ENCODE results near the gene SLC35F1. TPM values are rescaled to one million over a fixed set of nuclear protein-coding genes. Genes with fewer than 3 reads are reported as not detected.

The SLC35F1 gene
- polyA plus RNA-seq, 1 donor (not counting 4 experiments of a cell fraction or from before 2014, with no cell fraction given), result not detected

DNA sequence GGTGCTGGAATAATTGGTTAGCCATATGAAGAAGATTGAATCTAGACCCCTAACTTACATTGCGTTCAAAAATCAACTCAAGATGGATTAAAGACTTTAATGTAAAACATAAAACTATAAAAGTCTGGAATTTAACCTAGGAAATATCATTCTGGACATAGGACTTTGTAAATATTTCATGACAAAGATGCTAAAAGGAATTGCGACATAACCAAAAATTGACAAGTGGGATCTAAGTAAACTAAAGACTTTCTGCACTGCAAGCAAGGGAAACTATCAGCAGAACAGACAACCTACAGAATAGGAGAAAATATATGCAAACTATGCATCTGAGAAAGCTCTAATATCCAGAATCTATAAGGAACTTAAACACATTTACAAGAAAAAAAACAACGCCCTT, 45.5 kb upstream of the SLC35F1 start:
- DNase-seq (ENCODE audit: low read depth, low spot score), result no peak
- TF ChIP-seq CTCF (optimal IDR thresholded peaks at IDR 0.05 in 1 of 3, IDR thresholded peaks at IDR 0.05 in 1 of 3, conservative IDR thresholded peaks at IDR 0.05 in 1 of 3; ENCODE audit: extremely low read depth in 1 of 3, insufficient read depth in 2 of 3, low read length in 3 of 3) (no peak), EZH2 (IDR thresholded peaks at IDR 0.05; ENCODE audit: low read length) (no peak)
- Histone ChIP-seq H3K9ac (ENCODE audit: control insufficient read depth, extremely low read depth, insufficient read depth, low read length) (no peak overlapping the region), H3K4me2 (ENCODE audit: control insufficient read depth, extremely low read depth, insufficient read depth, low read depth, low read length) (no peak overlapping the region), H3K9me3 (ENCODE audit: control insufficient read depth, low read depth, low read length) (no peaks in the 10 kb centered on the region), H3K36me3 (ENCODE audit: control insufficient read depth in 2 of 2, extremely low read depth in 1 of 2, insufficient read depth in 2 of 2, low read length in 2 of 2) (no peaks in the 10 kb centered on the region), H4K20me1 (ENCODE audit: control insufficient read depth, extremely low read depth, insufficient read depth, low read length) (no peaks in the 10 kb centered on the region), H3K4me1 (ENCODE audit: control insufficient read depth, extremely low read depth, insufficient read depth, low read length) (no peaks in the 10 kb centered on the region), H3K9me1 (ENCODE audit: control insufficient read depth, extremely low read depth, insufficient read depth, low read length) (no peaks in the 10 kb centered on the region), H3K27me3 (ENCODE audit: control insufficient read depth, extremely low read depth, insufficient read depth, low read length) (no peaks in the 10 kb centered on the region), H3K27ac (ENCODE audit: control insufficient read depth, insufficient read depth, low read length) (no peak overlapping the region), H3K4me3 (ENCODE audit: control insufficient read depth in 2 of 3, extremely low read depth in 1 of 3, insufficient read depth in 2 of 3, low read depth in 1 of 3, low read length in 3 of 3) (no peak overlapping the region), H3K79me2 (ENCODE audit: control insufficient read depth, insufficient read depth, low read length) (no peaks in the 10 kb centered on the region), H2AFZ (ENCODE audit: control insufficient read depth, low read length) (no peak overlapping the region)
- no peak for FAIRE-seq
- dilution Hi-C loops (cut with MboI; ENCODE audit: extremely low pct_ligation_motif_present, low sequenced_read_pairs), result no loop called here

DNA sequence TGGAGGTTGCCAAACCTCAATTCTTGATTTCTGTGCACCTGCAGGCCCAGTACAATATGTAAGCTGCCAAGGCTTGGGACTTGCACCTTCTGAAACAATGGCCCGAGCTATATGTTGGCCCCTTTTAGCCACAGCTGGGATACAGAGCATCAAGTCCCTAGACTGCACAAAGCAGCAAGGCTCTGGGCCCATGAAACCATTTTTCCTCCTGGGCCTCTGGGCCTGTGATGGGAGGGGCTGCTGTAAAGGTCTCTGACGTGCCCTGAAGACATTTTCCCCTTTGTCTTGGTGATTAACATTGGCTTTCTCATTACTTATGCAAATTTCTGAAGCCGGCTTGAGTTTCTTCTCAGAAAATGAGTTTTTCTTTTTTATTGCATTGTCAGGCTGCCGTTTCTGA, 40.5 kb upstream of the SLC35F1 start:
- no peak for DNase-seq (ENCODE audit: low read depth, low spot score)
- no peaks in the 10 kb centered on the region for H3K27me3 ChIP-seq (ENCODE audit: control insufficient read depth, extremely low read depth, insufficient read depth, low read length)
- H3K4me1 ChIP-seq (ENCODE audit: control insufficient read depth, extremely low read depth, insufficient read depth, low read length), result no peaks in the 10 kb centered on the region
- no peaks in the 10 kb centered on the region for H3K9me3 ChIP-seq (ENCODE audit: control insufficient read depth, low read depth, low read length)
- no peak for FAIRE-seq
- no peak overlapping the region for H3K4me3 ChIP-seq (ENCODE audit: control insufficient read depth in 2 of 3, extremely low read depth in 1 of 3, insufficient read depth in 2 of 3, low read depth in 1 of 3, low read length in 3 of 3)
- H3K27ac ChIP-seq (ENCODE audit: control insufficient read depth, insufficient read depth, low read length), result no peak overlapping the region
- H2AFZ ChIP-seq (ENCODE audit: control insufficient read depth, low read length), result no peak overlapping the region
- H3K9me1 ChIP-seq (ENCODE audit: control insufficient read depth, extremely low read depth, insufficient read depth, low read length), result no peaks in the 10 kb centered on the region
- H4K20me1 ChIP-seq (ENCODE audit: control insufficient read depth, extremely low read depth, insufficient read depth, low read length), result no peaks in the 10 kb centered on the region
- dilution Hi-C loops (cut with MboI; ENCODE audit: extremely low pct_ligation_motif_present, low sequenced_read_pairs), result no loop called here
- H3K36me3 ChIP-seq (ENCODE audit: control insufficient read depth in 2 of 2, extremely low read depth in 1 of 2, insufficient read depth in 2 of 2, low read length in 2 of 2), result no peaks in the 10 kb centered on the region
- H3K79me2 ChIP-seq (ENCODE audit: control insufficient read depth, insufficient read depth, low read length), result no peaks in the 10 kb centered on the region
- TF ChIP-seq EZH2 (IDR thresholded peaks at IDR 0.05; ENCODE audit: low read length) (no peak), CTCF (optimal IDR thresholded peaks at IDR 0.05 in 1 of 3, IDR thresholded peaks at IDR 0.05 in 1 of 3, conservative IDR thresholded peaks at IDR 0.05 in 1 of 3; ENCODE audit: extremely low read depth in 1 of 3, insufficient read depth in 2 of 3, low read length in 3 of 3) (no peak)
- H3K4me2 ChIP-seq (ENCODE audit: control insufficient read depth, extremely low read depth, insufficient read depth, low read depth, low read length), result no peak overlapping the region
- no peak overlapping the region for H3K9ac ChIP-seq (ENCODE audit: control insufficient read depth, extremely low read depth, insufficient read depth, low read length)
